Upper lobe of left lung (tissue), 4 donors: ENCODE data around the gene NDST3.

Source experiments
- CTCF ChIP-seq, 6 experiments: fragments of 450-650 bp in 4 of 6; fragments of 200-600 bp in 2 of 6; sonication (generic) in 2 of 6; IDR thresholded peaks; one replicate each; pipeline ENCODE4 v1.5.1; 2016 to 2019; ENCODE audit warnings: antibody characterized with exemption in 6 of 6
- EP300 ChIP-seq, 4 donors: sonication (generic); formaldehyde crosslinking; IDR thresholded peaks; one replicate each; pipeline ENCODE4 v1.5.1; 2017; ENCODE audit warnings: antibody characterized with exemption in 4 of 4, control low read depth in 2 of 4
- POLR2A ChIP-seq, 4 donors: fragments of 450-650 bp; IDR thresholded peaks; one replicate each; pipeline ENCODE4 v1.5.1; 2016 to 2017; ENCODE audit warnings: antibody characterized with exemption in 4 of 4, mild to moderate bottlenecking in 2 of 4
- POLR2AphosphoS5 ChIP-seq, 2 donors: sonication (generic); formaldehyde crosslinking; IDR thresholded peaks; one replicate each; pipeline ENCODE4 v1.5.1; 2017; ENCODE audit warnings: antibody characterized with exemption in 2 of 2

GRCh38 chr4:118226311-118227010, 192.2 kb downstream of the NDST3 start:
- no peak for TF ChIP-seq POLR2A (IDR thresholded peaks at IDR 0.05)
- no peak for TF ChIP-seq CTCF (IDR thresholded peaks at IDR 0.05)
- TF ChIP-seq EP300 (IDR thresholded peaks at IDR 0.05) = no peak
- TF ChIP-seq POLR2AphosphoS5 (IDR thresholded peaks at IDR 0.05) = no peak
